Measurements from ENCODE around the gene MKRN1. TPM values are rescaled to one million over a fixed set of nuclear protein-coding genes. Genes with fewer than 3 reads are reported as not detected.

The MKRN1 gene
- total and polyA plus RNA-seq, 2 of the 4 experiments (the other 2 are of a cell fraction): 47.2 to 83.0 TPM

GRCh38 chr7:140497241-140497769, 18.0 kb upstream of the MKRN1 start:
- Histone ChIP-seq H3K9ac (ENCODE audit: low read depth, low read length) (no peak overlapping the region), H2BK20ac (ENCODE audit: low read depth, low read length) (no peak overlapping the region), H3K4ac (ENCODE audit: low read depth, low read length) (no peak overlapping the region), H3K18ac (ENCODE audit: low read depth, low read length) (no peak overlapping the region), H4K91ac (ENCODE audit: insufficient read depth, low read depth, low read length) (no peak overlapping the region), H4K5ac (ENCODE audit: low read depth, low read length) (no peak overlapping the region), H3K14ac (replicated peaks; ENCODE audit: low read depth, low read length) (no peak overlapping the region), H4K20me1 (ENCODE audit: insufficient read depth, low read length) (no peaks in the 10 kb centered on the region), H3K4me2 (ENCODE audit: low read depth, low read length) (no peak overlapping the region), H3K56ac (ENCODE audit: extremely low read depth, insufficient read depth, low read length) (no peak overlapping the region), H2AFZ (replicated peaks; ENCODE audit: low read length, poor library complexity) (no peak overlapping the region), H3K27ac (ENCODE audit: insufficient read depth, low read length) (no peak overlapping the region), H3K27me3 (ENCODE audit: control insufficient read depth, insufficient read depth, low read length) (no peaks in the 10 kb centered on the region), H3K23ac (ENCODE audit: low read depth, low read length) (no peak overlapping the region), H3K4me3 (ENCODE audit: insufficient read depth, low read depth, low read length) (no peak overlapping the region), H2BK5ac (ENCODE audit: low read depth, low read length, poor library complexity, severe bottlenecking) (no peak overlapping the region), H2AK5ac (ENCODE audit: low read depth, low read length) (no peak overlapping the region), H2AK9ac (replicated peaks; ENCODE audit: low read depth, low read length, poor library complexity) (no peak overlapping the region), H3K9me3 (ENCODE audit: control insufficient read depth, insufficient read depth, low read length) (no peaks in the 10 kb centered on the region), H2BK15ac (ENCODE audit: low read depth, low read length) (no peak overlapping the region), H3K36me3 (ENCODE audit: control insufficient read depth, insufficient read depth, low read length) (no peaks in the 10 kb centered on the region), H3K79me1 (ENCODE audit: low read depth in 1 of 2, low read length in 2 of 2) (no peaks in the 10 kb centered on the region), H2BK120ac (ENCODE audit: low read depth, low read length) (no peak overlapping the region), H3K9me1 (ENCODE audit: insufficient read depth, low read length) (no peaks in the 10 kb centered on the region), H3K4me1 (ENCODE audit: control insufficient read depth, insufficient read depth, low read length) (no peaks in the 10 kb centered on the region), H4K8ac (ENCODE audit: low read depth in 2 of 2, low read length in 2 of 2) (no peak overlapping the region)
- CTCF ChIA-PET: no interaction called here
- DNase-seq (no peak), ATAC-seq (ENCODE audit: low read depth) (no peak)
- POLR2A ChIA-PET (ENCODE audit: unreplicated experiment): no interaction called here
- no TSS peak for BruUV-seq (replicated peaks)
- intact Hi-C loops (cut with micrococcal nuclease): no loop called here
- dilution Hi-C loops (cut with HindIII; ENCODE audit: low sequenced_read_pairs, unreplicated experiment): no loop called here
- in situ Hi-C loops (cut with MboI; ENCODE audit: low sequenced_read_pairs): no loop called here
- no CpG with 5 or more reads among the region's 5 CpGs for WGBS, 2 experiments (ENCODE audit: extremely low coverage in 2 of 2, insufficient read length in 1 of 2)
- TF ChIP-seq USF2 (IDR thresholded peaks at IDR 0.05; ENCODE audit: low read depth, low read length) (no peak), MAFK (IDR thresholded peaks at IDR 0.05; ENCODE audit: low read depth, low read length) (no peak)

All from IMR-90 (cell line).